GM12873 (cell line): ENCODE measurements around the gene RRP15.

Experiments used
- TF ChIP-seq, protein P1 (sequence below): IDR thresholded peaks from 2 replicates; pipeline ENCODE4 v1.5.1; 2012; ENCODE audit warnings: low read depth, mild to moderate bottlenecking, moderate library complexity, low read length, control low read depth; ENCODE audit not compliant: insufficient read depth; ENCODE audit errors: missing control alignments

The RRP15 gene

DNA sequence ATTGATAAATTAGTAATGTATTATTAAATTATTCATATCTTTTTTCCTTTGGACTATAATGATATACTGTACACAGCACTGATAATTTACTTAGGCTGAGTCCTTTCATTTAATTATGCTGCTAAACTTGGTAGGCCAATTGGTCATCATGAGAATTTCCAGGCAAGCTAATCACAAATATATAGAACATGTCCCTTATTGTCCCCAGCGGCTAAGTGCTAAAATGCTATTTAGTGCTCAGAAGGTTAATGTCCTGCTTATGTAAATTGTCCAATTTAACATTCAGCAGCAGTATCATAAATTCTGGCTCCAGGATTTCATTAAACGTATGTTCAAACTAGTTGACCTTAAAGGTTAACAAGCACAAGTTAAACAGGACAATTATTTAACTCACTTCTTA lies 30.0 kb upstream of the RRP15 start:
- TF ChIP-seq, protein P1, sequence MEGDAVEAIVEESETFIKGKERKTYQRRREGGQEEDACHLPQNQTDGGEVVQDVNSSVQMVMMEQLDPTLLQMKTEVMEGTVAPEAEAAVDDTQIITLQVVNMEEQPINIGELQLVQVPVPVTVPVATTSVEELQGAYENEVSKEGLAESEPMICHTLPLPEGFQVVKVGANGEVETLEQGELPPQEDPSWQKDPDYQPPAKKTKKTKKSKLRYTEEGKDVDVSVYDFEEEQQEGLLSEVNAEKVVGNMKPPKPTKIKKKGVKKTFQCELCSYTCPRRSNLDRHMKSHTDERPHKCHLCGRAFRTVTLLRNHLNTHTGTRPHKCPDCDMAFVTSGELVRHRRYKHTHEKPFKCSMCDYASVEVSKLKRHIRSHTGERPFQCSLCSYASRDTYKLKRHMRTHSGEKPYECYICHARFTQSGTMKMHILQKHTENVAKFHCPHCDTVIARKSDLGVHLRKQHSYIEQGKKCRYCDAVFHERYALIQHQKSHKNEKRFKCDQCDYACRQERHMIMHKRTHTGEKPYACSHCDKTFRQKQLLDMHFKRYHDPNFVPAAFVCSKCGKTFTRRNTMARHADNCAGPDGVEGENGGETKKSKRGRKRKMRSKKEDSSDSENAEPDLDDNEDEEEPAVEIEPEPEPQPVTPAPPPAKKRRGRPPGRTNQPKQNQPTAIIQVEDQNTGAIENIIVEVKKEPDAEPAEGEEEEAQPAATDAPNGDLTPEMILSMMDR: no peak

DNA sequence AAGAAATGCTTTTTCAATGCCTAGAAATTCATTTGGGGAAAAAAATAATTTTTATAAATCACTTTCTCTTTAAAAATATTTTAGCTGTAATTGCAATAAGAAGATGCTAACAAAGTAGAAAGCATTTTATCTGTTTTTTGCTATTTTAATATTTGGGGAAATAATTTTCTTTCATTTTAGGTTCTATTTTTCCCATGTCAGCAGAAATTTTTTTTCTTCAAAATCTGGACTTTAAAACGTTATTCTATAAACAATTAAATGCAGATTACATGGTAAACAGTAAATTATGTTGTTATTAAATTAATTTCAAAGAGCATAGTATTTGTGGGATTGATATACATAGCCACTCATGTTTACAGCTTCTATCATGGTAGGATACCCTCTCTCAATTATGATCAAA lies 27.7 kb upstream of the RRP15 start:
- TF ChIP-seq, protein P1: no peak

DNA sequence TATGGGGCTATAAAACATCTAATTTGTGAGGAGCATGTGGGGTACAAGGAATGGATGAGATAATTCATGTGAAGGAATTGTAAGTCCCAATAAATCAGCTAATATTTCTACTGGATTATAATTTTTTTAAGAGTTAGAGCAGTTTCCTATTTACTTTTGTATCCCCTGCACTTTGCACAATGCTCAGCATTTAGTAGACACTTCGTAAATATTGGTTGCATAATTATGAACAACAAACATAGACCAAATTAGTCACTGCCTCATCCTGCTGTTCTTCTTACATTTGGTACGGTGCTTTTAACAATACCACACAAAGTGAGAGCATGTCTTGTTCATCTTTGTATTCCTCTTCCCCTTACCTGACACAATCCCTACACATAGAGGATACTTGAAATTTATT lies 27.1 kb upstream of the RRP15 start:
- TF ChIP-seq, protein P1: no peak

DNA sequence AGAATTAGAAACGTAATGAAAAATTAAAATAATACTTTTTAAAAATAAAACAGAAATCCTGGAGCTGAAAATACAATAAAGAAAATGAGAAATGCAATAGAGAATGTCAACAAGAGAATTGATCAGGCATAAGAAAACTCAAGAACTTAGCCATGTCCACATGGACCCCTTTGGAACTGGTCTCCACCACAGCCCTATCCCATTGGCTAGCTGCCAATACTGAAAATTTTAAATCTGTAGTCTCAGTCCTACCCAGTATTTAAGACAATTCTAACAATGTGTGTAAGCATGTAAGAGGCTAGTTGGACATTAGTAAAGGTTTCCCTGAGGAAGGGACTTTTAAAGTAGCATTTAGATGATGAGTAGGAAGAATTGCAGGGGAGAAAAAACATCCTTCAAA lies 25.8 kb upstream of the RRP15 start:
- TF ChIP-seq, protein P1: no peak

DNA sequence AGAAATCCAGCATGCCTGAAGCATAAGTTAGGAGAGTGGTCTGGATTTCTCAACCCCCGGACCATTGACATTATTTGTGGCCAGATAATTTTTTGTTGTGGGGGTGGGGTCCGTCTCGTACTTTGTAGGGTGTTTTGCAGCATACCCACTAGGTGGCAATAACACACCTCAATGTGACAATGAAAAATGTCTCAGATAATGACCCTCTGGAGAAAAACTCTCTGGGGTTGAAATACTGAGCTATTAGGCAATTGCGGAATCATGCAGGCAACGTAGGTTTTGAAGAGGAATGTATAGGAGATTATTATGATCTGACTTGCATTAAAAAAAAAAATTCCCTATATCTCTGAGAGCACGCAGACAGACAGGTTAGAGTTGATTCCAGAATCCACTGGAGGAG lies 25.3 kb upstream of the RRP15 start:
- TF ChIP-seq, protein P1: peak; percentile 62

DNA sequence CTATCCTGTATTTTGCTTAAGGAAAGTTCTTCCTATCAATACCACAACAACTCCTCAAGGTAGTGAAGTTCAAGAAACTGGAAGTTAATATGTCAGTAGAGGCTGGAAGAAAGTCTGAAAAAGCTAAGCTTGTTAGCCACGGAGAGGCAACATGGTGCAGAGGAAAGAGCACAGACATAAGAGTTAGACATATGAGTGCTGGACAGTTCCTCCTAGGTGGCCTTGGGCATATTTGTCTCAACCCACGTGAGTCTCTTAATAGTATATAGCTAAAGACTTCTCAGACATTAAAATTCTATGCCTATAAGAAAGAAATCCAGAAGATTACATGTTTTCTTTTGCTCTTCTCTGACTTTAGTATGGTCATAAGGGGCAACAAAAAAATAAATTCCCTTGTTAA lies 22.8 kb upstream of the RRP15 start:
- TF ChIP-seq, protein P1: no peak

DNA sequence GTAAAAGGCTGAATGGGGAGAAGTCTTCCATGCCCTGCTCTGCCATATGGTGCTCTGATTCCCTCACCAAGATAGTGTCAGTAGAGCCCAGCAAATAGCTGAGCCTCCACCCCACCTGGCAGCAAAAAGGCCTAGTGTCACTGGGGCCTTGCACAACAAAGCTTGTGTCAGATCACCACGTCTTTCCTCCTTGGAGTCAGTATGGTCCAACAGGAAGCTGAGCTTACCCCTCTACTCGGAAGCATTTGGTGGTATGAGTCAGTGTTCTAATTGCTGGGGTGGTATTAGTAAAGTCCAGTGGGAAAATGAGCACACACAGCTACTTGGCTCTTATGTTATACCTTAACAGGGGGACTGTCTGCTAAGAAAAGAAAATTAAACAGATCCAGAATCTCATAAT lies 18.7 kb upstream of the RRP15 start:
- TF ChIP-seq, protein P1: no peak
